C4-2B (cell line): ENCODE data around the gene LRRC3.

Experiments used
- H3K27ac ChIP-seq: fragments of 450-650 bp; 2 replicates; pipeline ENCODE4 v1.5.1; 2017
- CTCF ChIP-seq: fragments of 450-650 bp; conservative IDR thresholded peaks from 2 replicates; pipeline ENCODE4 v1.5.1; 2017; ENCODE audit warnings: mild to moderate bottlenecking
- ZFX ChIP-seq: fragments of 450-650 bp; IDR thresholded peaks from 2 replicates; pipeline ENCODE4 v1.6.1; 2017

Gene LRRC3

GRCh38 chr21:44425895-44426662 is 29.2 kb upstream of the LRRC3 start:
- TF ChIP-seq CTCF (no peak), ZFX (no peak)
- peak overlapping the region; percentile 88 for H3K27ac ChIP-seq

- peak overlapping the region; percentile 88 for H3K27ac ChIP-seq
- TF ChIP-seq ZFX = no peak
- TF ChIP-seq CTCF = no peak
Measured at GRCh38 chr21:44426663-44427191, 28.6 kb upstream of the LRRC3 start.

- no peak for TF ChIP-seq CTCF
- no peak for TF ChIP-seq ZFX
- peak overlapping the region; percentile 88 for H3K27ac ChIP-seq
Measured at GRCh38 chr21:44427241-44428120, 27.8 kb upstream of the LRRC3 start.

- TF ChIP-seq ZFX = no peak
- TF ChIP-seq CTCF = no peak
- no peak overlapping the region; the same call in 1 of the 2 replicates for H3K27ac ChIP-seq
Measured at GRCh38 chr21:44428281-44428960, 26.9 kb upstream of the LRRC3 start.

GRCh38 chr21:44429894-44430293 is 25.4 kb upstream of the LRRC3 start:
- no peak overlapping the region for H3K27ac ChIP-seq
- TF ChIP-seq ZFX (no peak), CTCF (no peak)

GRCh38 chr21:44431300-44431699 is 24.0 kb upstream of the LRRC3 start:
- H3K27ac ChIP-seq = no peak overlapping the region
- TF ChIP-seq ZFX (no peak), CTCF (no peak)
